HEK293 (cell line): ENCODE data around the gene WNT9B.

Experiments used
- TF ChIP-seq, protein P1 (sequence below): fragments of 450-650 bp; formaldehyde crosslinking; IDR thresholded peaks from 2 replicates; pipeline ENCODE4 v1.5.1; 2016; ENCODE audit warnings: missing biosample characterization, missing genetic modification characterization
- TF ChIP-seq, protein P2 (sequence below): fragments of 450-650 bp; formaldehyde crosslinking; IDR thresholded peaks from 2 replicates; pipeline ENCODE4 v1.5.1; 2016; ENCODE audit warnings: missing biosample characterization, missing genetic modification characterization

DNA sequence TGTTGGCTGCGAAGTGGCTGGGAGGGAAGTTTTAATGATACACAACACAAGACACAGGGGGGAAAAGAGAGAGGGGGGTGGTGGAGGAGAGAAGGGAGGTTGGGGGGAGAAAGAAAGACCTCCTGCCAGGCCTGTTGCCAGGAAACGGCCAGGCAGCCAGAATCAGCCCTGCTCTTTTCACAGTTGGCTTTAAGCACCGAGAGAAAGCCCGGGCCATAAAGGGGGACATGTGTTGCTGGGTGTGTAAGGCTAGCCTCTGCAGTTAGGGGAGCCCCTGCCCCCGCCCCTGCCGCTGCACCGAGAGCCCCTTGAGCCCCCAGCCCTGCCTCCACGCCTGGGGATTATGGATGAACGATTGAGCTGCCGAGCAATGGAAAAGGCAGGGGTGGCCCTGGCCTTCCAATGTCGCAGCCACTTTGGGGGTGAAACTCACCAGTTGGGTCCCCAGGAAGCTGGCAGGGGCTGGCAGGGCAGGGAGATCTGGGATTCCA is 19.0 kb upstream of the WNT9B start:
- TF ChIP-seq, protein P1, sequence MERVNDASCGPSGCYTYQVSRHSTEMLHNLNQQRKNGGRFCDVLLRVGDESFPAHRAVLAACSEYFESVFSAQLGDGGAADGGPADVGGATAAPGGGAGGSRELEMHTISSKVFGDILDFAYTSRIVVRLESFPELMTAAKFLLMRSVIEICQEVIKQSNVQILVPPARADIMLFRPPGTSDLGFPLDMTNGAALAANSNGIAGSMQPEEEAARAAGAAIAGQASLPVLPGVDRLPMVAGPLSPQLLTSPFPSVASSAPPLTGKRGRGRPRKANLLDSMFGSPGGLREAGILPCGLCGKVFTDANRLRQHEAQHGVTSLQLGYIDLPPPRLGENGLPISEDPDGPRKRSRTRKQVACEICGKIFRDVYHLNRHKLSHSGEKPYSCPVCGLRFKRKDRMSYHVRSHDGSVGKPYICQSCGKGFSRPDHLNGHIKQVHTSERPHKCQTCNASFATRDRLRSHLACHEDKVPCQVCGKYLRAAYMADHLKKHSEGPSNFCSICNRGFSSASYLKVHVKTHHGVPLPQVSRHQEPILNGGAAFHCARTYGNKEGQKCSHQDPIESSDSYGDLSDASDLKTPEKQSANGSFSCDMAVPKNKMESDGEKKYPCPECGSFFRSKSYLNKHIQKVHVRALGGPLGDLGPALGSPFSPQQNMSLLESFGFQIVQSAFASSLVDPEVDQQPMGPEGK (tag by site-specific recombination): no peak
- TF ChIP-seq, protein P2, sequence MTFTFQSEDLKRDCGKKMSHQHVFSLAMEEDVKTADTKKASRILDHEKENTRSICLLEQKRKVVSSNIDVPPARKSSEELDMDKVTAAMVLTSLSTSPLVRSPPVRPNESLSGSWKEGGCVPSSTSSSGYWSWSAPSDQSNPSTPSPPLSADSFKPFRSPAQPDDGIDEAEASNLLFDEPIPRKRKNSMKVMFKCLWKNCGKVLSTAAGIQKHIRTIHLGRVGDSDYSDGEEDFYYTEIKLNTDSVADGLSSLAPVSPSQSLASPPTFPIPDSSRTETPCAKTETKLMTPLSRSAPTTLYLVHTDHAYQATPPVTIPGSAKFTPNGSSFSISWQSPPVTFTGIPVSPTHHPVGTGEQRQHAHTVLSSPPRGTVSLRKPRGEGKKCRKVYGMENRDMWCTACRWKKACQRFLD (tag by site-specific recombination): no peak
